Stimulated activated CD8-positive, alpha-beta memory T cell treated with anti-CD3 and anti-CD28 coated beads, Interleukin-7, amount 100 ng/mL, for 24 hours (primary cell): Measurements from ENCODE around the gene PLEK.
"Not testable (repeated sequence)": the region's sequence is repeated elsewhere in the genome, so short reads cannot be mapped to it uniquely, and the experiment has no call there.

Experiments
- DNase-seq: peaks from one replicate; pipeline ENCODE4 v3.0.0-alpha.2; 2020; ENCODE audit warnings: low read depth

Gene PLEK

DNA sequence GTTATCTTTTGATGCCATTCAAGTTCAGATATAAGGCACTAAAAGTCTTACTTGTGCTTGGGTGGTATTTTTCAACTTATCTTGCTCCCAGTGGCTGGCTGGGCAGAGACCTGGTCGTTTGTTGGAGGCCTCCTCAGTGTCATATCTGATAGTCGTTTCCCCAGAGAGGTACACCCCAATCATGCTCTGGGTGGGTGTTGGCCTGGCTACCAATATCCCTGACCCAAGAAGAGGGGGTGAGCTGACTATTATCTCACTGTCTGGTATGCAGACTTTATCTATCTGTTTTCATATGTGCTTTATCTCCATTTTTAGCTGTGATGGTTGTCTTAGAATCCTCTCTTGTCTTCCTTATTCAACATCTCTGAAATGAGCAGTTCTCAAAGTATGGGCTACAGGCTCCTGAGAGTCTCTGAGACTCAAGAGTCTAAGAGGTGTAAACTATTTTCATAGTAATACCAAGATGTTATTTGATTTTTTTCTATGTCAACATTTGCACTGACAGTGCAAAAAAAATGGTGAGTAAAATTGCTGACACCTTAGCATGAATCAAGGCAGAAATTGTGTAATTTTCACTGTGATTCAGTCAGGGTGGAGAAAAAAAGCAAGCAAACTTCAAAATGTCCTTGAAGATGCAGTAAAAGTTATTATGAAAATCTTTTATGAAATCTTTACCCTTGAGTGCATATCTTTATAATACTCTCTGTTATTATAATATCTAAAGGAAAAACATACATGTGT, 12.3 kb upstream of the PLEK start:
- no peak for DNase-seq

DNA sequence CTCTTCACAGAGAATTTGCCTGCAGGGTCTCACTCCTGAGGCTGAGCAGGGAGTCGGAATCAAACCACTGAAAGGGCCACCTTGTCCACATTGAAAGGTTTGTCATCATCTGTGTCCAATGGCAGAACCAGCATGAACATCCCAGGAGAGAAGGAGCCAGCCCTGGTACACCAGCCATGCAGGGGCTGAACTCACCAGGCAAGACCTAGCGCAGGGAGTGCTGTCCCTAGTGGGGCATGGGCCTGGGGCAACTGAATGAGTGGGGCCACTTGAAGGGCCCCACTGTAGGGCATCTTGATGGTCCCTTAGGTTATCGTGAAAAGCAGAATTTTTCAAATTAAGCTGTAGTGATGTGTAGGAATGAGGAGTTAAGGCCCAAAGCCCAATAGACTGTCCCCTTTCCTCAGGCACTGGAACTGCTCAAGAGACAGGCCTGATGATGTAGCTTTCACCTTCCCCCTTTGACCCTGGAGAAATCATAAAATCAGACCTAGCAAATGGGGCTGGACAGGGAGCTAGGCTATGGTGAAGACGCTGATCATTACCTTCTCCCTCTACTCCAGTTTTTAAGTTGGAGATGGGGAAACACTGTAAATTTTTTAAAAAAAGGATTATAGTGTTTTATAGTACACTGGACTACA, 8.4 kb upstream of the PLEK start:
- no peak for DNase-seq

DNA sequence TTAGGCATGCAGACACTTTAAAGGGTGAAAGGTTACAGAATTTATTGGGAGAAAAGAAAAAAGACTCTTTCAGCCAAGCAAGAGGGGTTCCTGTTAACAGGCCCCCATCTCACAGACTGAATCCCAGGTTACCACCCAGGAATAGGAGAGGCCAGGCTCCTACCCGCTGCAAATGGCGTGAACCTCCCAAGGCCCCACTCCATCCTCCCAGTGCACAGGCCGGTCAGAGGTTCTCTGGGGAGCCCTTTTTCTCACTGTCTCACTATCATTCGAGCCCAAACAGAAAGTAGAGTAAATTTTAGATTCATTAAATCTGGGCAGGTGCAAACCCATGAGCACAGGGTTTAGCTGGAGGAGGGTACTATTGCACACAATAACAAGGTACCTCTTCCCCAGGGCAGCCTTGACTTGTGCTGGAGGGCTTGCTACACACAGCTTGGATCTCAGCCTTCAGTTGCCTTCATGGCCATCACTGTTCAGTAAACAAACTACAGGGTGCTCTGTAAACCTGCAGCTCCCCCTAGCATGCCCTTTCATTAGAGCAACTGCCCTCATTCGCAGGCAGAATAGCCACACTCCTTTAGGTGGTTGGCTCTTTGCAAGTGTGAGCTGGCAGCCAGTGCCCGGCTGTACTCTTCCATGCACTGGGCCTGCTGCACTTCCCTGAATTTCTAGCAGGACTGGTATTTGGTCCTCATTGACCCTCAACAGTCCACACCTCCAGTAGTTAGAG, 7.3 kb upstream of the PLEK start:
- DNase-seq, result no peak

DNA sequence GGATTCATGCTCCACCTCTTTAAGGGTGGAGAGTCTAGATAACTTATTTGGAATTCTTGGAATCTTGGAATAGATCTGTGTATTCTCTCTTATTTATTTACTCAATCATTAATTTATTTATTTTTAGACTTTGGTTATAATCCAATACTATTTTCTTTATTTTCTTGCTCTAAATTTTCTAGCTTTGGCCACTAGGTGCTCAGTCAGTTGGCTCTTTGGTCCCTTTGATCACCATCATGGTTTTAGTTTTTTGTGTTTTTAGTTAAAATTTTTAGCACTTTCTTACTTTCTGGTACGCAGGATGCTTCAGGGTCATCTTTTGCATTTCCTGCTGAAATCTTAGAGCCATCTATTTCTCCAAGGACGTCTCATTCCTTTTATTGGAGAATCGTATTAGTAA, 5.2 kb upstream of the PLEK start:
- no peak for DNase-seq

DNA sequence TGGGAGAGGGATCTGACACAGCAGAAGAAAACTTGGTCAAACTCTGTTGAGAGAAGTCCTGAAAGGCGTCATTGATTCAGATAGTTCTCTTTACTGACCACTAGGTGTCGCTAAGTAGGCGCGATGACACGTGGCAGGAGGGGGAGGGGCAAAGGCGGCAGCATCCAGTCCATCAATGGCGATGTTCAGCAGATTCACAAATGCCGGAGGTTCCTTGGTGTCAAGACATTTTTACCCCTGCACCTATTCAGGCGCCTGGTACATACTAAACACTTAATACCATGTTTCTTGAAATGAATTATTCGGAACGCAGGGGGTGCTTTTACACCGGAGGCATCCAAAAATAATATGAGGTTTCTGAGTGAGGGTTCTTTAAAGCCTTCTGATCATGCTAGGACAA, 3.0 kb upstream of the PLEK start:
- peak; percentile 61 for DNase-seq

DNA sequence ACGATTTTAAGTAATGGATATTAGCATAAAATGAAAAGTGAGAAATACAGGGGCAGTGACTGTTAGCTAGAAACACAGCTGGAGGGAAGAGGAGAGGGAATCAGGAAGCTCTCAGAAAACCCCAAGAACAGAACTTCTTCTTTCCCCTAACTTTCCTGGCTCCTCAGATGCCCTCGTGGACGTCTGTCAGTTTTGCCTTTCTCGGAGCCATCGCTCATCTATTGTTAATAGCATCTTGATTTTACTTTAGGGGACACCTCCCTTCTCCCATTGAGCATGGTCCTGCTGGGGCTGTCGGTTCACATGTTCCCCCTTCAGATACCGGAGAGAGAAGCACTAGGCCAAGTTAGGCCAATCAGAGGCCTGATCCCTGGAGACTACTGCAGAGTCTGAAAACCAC, 2.3 kb upstream of the PLEK start:
- DNase-seq, result no peak

DNA sequence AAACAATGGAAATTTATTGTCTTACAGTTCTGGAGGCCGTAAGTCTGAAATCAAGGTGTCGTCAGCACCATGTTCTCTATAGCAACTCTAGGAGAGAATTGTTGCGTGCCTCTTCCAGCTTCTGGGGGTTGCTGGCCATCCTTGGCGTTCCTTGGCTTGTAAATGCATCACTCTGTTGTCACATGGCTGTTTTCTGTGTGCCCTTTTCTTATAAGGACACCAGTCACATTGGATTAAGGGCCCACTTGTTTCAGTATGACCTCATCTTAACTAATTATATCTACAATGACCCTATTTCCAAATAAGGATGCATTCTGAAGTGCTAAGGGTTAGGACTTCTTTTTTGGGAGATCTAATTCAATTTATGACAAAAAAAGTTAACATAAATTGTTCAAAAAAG, 1.4 kb upstream of the PLEK start:
- DNase-seq, result no peak

DNA sequence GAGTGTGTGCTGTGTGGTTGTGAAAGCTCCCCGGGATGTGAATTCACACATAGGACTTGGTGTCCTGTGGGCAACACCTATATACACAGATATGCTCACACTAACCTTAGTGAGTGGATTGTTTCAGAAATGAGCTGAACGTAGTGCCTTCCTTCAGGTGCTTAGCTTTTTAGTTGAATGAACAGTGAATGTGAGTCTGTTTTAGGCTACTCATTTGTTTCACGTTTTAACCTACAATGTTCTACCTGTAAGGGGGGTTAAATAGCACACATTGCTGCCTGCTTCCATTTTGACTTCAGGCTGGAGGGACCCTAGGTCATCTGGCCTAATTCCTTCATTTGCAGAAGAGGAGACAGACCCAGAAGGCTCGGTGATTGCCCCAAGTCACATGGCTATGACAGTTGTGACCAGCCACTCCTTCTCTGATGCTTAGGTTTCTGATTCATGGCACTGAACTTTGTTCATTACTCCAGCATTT, 1.0 kb downstream of the PLEK start:
- no peak for DNase-seq

DNA sequence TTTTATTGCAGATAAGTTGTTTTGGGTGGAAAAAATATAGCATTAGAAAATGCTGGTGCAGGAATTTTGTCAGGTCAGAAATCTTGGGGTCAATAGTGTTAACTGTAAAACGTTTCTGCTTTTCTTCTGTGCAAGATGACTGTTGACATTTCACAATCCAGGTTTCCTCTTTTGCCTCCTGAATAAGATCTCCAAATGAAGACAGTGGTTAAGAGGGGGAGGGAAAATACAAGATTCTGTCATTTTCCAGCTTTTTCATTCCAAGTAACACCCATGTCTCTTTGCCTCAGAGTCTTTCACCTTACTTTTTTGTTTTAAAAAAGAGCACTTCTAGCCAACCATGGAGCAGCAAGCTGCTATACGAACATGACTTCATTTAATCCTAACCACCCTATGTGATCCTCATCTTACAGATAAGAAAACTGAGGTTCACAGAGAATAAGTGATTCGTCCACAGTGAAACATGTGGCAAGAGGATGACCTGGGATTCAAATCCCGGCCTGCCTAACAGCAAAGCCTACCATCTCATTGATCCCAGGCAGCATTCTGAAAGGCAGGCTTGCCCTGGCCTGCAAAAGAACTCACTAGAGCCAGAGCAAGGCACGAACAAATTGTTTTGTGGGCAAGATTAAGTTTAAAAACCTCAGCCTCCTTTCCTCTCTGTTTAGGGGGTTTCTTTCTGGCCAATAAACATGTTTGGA, 3.0 kb downstream of the PLEK start:
- DNase-seq, result no peak

DNA sequence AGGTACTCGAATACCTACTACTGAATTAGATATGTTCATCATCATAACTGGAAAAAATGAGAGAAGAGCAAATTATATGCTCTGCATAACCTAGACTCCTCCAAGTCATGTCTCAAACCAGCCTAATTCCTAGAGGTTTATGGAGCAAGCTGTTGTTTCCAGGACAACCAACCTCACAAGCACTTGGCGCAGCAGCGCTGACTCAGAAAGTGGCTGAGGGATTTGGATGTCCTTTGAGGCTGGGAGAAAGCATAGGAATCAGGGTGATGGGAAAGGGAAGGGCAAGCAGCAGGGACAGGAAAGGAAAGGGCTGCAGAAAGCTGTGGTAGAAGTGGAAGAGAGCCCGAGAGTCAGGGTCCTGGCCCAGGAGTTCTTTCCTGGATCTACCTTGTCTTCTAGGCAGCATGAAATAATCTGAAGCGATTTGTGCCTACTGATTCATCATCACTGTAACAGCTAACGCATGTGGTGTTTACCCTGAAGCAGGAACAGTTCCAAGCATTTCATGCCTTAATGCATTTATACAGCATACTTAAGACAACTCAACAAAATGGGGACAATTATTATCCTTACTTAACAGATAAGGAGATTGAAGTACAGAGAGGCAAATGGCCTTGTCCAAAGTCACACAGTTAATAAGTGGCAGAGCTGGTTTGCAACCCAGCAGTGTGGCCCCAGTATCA, 3.7 kb downstream of the PLEK start:
- no peak for DNase-seq

DNA sequence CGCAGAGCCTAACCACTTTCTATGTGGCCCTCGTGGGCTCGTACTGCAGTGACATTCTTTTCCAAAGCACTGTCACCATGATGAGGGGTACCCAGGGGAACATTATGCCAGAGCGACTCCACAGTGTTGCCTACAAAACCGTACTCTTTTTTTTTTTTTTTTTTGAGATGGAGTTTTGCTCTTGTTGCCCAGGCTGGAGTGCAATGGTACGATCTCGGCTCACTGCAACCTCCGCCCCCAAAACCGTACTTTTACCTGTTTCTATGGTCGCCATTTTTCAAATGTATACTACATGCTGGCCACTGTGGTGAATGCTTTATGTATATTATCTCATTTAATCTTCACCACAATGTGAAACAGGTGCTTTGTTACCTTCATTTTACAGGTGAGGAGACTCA, 4.3 kb downstream of the PLEK start:
- DNase-seq, result no peak

DNA sequence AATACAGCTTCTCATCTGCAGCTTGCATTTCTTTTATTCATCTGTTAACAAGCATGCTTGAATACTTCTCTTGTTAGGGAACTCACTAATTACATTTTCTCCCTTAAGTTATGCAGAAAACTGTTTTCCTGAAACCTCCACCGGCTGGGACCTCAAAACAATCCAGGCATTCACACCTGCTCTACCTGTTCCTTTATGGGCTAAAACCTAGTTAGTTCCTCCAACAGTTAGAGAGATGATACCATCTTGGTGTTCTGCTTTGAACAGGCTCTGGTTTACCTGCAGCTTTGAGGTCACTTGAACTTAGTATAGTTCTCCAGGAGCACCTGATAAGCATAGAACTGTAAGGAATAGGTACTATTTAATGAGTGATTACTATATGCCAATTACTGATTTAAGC, 6.1 kb downstream of the PLEK start:
- no peak for DNase-seq

DNA sequence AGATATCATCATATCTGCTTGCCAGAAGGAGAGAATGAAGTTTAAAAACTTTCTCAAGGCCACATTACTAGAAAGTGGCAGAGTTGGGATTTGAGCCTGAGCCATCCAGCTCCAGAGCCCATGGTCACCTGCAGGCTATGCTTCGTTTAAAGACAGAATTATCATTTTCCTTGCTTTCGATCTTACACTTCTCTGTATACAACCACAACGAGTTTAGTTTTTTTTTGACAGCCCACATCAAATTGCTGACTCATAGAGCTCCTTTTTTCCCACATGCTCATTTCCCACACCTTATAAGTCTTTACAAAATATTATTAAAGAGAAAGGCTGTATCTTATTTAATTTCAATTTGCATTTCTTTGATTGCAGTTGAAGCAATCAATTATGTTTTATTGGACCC, 6.5 kb downstream of the PLEK start:
- no peak for DNase-seq

DNA sequence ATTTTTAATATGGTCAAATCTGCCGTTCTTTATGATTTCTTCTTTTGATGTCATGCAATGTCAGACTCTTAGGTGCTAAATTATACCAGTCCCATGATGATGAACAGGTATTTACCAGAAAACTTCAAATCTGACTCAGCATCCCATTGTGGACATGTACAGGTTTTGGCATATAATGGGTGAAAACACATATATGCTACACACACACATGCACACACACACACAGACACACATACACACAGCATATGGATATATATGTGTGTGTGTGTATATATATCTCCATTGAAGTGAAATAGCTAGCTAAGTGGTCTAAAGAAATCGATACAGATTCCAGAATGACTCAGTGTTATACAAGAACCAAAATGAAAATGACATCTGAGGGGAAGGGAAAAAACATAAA, 7.4 kb downstream of the PLEK start:
- DNase-seq, result no peak

DNA sequence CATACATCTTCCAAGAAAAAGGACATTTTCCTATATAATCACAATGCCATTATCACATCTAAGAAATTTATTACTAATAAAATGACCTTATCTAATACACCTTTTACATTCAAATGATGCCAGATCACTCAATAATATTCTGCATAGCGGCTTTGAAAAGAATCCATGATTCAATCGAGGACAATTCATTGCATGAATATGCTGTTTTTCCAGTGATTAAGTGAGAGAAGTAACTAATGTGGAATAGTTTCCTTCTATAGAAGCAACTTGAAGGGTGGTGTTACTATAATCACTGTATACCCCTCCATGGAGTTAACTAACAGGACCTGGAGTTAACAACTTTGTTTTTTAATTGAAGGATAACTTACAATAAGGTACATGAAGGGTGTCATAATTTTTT, 9.1 kb downstream of the PLEK start:
- DNase-seq, result no peak

DNA sequence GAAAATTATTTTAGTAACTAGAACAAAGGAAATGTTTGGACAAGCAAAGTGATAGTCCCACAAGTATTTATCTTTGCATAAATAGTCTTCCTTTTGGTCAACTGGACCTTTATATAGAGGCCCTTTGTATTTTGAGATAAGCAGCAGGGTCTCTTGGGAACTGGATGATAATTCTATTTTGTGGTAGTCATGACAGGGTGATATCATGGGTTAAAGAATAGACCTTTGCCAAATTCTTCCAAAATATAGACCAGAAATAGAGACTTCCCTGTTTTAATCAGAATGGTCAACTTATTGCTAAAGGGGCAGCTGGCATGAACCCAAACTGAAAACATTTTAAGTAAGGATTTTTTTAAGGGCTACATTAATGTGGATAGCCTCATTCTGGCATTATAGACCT, 10.5 kb downstream of the PLEK start:
- DNase-seq, result no peak

DNA sequence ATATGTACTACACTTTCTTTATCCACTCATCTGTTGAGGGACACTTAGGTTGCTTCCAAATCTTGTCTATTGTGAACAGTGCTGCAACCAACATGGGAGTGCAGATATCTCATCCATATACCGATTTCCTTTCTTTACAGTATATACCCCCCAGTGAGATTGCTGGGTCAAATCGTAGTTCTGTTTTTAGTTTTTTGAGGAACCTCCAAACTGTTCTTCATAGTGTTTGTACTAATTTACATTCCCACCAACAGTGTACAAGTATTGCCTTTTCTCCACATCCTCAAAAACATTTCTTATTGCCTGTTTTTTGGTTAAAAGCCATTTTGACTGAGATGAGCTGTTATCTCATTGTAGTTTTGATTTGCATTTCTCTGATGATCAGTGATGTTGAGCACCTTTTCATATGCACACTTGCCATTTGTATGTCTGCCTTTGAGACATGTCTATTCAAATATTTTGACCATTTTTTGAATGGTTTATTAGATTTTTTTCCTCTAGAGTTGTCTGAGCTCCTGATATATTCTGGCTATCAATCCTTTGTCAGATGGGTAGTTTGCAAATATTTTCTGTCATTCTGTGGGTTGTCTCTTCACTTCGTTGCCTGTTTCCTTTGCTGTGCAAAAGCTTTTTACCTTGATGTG, 12.2 kb downstream of the PLEK start:
- no peak for DNase-seq

DNA sequence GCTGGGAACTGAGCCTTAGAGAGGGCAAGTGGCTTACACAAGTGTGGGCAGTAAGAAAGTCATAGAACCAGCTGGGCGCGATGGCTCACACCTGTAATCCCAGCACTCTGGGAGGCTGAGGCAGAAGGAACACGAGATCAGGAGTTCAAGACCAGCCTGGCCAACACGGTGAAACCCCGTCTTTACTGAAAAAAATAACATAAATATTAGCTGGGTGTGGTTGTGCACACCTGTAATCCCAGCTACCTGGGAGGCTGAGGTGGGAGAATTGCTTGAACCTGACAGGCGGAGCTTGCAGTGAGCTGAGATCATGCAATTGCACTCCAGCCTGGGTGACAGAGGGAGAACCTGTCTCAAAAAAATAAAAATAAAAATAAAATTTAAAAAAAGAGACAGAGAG, 13.7 kb downstream of the PLEK start:
- DNase-seq, result not testable (repeated sequence)

DNA sequence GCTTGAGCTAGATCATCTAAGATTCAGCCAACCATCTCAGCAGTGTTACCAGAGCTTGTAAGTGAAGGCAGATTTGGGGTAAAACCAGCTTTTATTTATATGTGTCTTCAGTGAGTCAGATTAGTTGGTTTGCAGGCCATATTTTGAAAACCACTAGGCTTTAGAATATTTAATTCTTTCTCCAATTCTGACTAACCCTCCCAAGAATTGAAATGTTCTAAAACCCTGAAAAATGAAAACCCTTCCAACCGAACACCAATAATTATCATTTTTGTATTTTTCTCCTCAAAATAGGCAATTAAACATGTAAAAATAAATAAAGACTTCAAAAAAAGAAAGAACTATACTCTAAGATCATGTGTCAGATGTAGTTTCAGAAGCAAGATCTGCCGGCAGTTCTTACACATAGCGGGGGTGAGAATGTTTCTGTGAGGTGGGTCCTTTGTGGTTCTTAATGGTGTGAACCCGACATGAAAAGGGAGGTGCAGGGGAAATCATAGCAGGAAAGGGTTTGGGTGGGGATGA, 14.2 kb downstream of the PLEK start:
- no peak for DNase-seq

DNA sequence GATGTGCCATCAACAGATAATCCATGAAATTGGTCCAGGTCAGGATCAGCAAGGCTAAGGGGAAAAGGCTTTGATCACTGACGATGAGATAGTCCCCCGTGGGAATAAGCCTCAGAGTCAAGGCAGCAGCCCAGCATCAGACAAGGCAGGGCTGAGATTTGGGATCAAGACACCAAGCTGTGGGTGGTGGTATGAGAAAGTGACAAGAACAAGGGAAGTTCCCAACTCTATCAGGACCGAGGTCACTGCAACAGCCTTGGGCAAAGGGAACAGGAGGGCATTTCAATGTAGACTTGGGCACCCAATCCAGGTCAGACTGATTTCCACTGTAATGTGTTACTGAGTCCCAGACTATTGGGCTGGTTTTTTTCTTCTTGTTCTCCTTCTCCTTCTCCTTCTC, 18.7 kb downstream of the PLEK start:
- no peak for DNase-seq

DNA sequence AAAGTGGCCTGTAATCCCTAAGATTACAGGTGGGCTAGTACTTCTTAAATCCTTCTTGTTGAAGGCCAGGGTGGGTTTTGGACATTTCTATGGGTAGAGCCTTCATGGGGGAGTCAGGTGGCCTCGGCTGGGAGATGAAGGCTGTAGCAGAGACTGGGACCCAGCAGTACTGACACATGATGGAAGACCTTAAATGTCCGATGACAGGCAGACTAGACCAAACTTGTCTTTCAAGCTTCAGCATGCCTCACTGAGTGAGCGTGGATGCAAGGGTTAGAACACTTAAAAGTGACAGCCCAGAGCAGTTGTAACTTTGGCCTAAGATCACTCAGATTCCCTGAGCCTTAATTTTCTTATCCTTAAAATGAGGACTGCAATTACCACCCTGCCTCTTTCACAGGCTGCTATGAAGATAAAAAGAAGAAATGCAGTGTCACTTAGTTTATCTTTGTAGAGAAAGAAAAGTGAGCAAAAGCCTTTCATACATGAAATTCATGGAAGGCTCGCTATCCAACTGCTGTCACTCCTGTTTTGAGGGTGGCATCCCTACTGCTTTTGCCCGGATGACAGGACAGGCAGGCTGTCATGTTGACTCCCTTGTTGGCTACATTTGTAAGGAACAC, 19.5 kb downstream of the PLEK start:
- DNase-seq, result no peak
